HG03280 (cell line): Measurements from ENCODE around the gene ING4.
"Not testable (repeated sequence)": the region's sequence is repeated elsewhere in the genome, so short reads cannot be mapped to it uniquely, and the experiment has no call there.

Source experiments
- ATAC-seq: cut with Tn5 transposase; IDR thresholded peaks from one replicate; pipeline ENCODE4 v1.9.1; 2021; ENCODE audit warnings: mild to moderate bottlenecking, moderate library complexity; ENCODE audit not compliant: unreplicated experiment

The ING4 gene

GRCh38 chr12:6662906-6663742, at the start of gene ING4:
Gene ING4, minus strand, starts transcription at chr12:6663119. Its CDS starts 18 bp downstream, at chr12:6663101.
- peak; percentile 98 for ATAC-seq

- no peak for ATAC-seq
Measured at GRCh38 chr12:6708960-6709394, 46.1 kb upstream of the ING4 start.

DNA sequence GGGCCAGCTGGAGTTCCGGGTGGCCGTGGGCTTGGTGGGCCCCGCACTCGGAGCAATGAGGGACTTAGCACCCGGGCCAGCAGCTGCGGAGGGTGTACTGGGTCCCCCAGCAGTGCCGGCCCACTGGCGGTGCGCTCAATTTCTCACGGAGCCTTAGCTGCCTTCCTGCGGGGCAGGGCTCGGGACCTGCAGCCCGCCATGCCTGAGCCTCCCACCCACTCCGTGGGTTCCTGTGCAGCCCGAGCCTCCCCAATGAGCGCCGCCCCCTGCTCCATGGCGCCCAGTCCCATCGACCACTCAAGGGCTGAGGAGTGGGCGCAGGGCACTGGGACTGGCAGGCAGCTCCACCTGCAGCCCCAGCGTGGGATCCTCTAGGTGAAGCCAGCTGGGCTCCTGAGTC, 45.4 kb upstream of the ING4 start:
- not testable (repeated sequence) for ATAC-seq

DNA sequence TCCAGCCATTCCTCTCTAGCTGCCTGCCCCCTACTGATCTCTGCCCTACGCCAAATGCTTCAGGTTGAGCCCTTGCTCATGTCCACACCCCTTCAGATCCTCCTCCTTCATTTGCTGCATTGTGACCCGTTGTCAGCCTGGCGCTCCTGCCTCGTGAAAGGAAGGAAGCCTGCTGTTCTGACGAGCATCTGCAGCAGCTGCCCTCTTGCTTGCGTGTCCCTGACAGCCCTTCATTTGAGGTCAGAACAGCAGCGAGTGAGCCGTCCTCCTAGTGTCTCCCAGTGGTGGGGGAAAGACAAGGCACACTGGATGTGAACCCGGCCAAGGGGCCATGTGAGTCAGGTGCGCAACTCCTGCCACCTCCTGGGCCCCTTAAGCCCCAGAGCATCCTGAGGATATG, 40.7 kb upstream of the ING4 start:
- ATAC-seq: no peak

- ATAC-seq: no peak
Measured at GRCh38 chr12:6701078-6701768, 38.3 kb upstream of the ING4 start.

GRCh38 chr12:6700646-6701051, 37.7 kb upstream of the ING4 start, which contains the start of gene PIANP:
Gene PIANP, minus strand, starts transcription at chr12:6700815. Its CDS starts 2,754 bp downstream, at chr12:6698061.
- ATAC-seq: no peak

GRCh38 chr12:6699989-6700645, 37.2 kb upstream of the ING4 start:
- no peak for ATAC-seq

GRCh38 chr12:6699259-6699988, 36.5 kb upstream of the ING4 start:
- no peak for ATAC-seq

DNA sequence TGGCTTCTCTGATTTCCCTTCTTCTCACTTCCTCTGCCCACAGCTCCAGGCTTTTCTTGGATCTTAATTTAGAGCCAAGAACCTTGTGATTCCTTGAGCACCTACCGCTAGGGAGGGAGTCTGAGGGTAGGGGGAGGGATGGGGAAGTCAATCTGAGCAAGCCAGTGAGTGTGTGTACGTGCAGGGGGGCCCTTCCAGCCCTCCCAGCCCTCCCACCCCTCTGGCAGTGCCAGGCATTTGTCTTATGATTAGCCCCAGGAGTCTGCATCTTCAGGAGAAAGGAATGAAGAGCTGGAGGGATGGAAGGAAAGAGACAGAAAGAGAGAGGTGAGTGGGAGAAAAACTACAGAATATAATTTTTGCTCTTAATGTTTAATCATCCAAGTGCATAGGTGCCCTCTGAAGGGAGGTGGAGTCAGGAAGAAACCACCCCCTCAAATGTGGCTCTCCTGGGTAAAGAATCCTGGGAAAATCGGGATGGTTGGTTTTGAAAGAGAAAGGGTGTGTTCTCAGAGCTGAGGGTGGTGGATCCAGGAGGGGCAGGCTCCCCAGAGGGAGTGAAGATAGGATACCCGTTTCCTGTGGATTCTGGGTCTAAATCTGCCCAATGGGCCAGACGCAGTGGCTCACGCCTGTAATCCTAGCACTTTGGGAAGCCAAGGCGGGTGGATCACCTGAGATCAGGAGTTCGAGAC, 35.6 kb upstream of the ING4 start:
- no peak for ATAC-seq

- no peak for ATAC-seq
Measured at GRCh38 chr12:6697584-6698351, 34.8 kb upstream of the ING4 start.

- no peak for ATAC-seq
Measured at GRCh38 chr12:6696690-6697583, 34.0 kb upstream of the ING4 start.

DNA sequence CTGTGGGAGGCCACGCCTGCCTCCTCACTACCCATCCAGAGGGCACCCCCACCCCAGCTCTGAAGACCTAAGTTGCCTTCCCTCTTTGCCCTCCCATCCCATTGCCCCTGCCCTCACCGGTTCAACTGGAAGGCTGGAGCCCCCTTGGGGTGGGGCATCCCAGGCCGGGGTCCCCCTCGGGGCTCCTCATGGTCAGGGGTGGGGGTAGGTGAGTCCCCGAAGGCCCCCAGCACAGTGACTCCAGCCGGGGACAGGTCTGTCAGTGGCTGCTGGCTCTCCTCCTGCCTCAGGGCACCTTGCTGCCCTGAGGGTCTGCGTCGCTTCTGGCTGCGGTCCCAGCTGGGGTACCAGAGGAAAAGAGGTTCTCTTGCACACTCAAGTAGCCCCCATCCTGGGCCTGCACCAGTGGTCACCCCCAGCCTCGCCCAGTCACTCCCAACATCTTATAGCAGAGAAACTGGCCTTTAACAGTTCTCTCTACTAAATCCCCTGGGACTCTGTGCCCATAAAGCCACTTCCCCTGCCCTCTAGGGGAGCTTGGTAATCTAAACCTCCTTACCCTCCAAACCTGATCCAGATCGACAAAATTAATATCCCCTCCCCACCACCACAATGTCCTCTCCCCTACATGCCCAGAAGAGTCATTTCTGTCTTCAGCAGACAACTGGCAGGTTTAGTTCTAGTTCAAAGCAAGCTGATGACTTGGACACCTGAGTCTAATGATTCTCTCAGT, 32.6 kb upstream of the ING4 start:
- ATAC-seq: no peak

DNA sequence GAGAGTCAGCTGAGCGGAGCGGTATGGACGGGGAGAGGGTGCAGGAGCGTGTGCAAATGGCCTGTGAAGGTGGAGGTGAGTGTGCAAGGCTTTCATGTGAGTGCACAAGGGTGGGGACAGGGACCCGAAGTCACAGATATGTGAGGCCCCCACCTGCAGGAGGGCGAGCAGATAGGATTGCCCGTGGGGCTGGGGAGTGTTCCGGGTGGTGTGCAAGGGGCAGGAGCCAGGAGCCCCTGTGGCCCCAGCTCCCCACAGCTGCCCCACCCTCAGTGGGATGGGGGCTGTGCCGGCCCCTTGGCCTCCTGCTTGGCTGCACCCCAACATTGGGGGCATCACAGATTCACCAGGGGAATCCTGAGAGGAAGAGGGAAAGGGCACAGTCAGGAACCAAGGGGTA, 31.8 kb upstream of the ING4 start:
- no peak for ATAC-seq

DNA sequence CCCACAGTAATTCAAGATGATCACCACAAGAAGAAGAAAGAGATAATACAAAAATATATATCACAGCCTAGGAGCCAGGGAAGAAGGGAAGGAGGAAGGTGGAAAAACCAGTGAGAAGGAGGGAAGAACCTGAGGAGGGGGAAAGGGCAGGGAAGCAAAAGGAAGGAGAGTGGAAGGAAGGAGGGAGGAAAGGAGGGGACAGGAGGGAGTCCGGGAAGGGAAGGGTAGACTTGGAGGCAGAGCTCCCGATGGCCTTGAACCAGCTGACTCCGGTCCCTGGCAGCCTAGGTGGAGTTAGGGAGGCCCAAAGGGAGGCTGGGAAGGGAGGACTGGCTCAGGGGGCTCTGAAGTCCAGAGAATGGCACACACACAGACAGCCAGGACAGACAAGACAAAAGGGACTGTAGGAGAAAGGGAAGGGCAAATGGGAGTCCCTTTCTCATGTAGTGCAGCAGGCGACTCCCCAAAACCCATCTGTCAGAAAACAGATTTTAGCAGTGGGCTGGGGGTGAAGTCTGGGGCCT, 31.0 kb upstream of the ING4 start:
- ATAC-seq: no peak

DNA sequence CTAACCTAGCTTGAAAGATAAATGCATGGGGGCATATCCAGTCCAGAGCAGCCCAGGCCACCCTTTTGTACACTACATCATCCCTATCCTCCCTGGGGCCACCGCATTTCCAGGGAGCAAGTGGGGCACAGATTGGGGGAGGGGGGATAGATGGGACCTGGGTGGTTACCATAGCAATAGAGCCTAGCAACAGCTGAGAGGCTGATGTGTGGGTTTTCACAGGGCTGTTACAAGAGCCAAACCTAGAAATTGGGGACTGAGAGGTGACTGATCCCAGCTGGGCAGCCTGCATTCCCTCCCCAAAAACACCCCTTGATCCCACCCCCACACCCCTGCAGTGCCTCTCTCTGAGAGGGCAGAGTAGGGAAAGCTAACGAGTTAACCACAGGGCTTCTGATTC, 30.0 kb upstream of the ING4 start:
- no peak for ATAC-seq

DNA sequence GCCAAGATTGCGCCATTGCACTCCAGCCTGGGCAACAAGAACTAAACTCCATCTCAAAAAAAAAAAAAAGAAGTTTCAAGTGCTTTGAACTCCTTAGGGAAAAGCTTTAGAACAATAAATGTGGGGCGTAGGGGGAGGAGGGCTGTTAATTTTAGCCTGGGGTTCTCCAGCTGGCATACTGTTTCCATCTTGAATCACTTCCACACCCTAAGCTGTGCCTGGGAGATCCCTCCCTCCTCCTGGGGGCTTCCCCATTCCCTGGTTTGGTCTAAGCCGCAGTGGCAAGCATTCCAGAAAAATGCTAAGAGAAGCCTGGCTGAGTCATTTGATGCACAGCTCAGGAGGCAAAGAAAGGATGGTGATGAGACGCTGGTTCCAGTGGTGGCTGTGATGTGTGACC, 28.6 kb upstream of the ING4 start:
- ATAC-seq: no peak

DNA sequence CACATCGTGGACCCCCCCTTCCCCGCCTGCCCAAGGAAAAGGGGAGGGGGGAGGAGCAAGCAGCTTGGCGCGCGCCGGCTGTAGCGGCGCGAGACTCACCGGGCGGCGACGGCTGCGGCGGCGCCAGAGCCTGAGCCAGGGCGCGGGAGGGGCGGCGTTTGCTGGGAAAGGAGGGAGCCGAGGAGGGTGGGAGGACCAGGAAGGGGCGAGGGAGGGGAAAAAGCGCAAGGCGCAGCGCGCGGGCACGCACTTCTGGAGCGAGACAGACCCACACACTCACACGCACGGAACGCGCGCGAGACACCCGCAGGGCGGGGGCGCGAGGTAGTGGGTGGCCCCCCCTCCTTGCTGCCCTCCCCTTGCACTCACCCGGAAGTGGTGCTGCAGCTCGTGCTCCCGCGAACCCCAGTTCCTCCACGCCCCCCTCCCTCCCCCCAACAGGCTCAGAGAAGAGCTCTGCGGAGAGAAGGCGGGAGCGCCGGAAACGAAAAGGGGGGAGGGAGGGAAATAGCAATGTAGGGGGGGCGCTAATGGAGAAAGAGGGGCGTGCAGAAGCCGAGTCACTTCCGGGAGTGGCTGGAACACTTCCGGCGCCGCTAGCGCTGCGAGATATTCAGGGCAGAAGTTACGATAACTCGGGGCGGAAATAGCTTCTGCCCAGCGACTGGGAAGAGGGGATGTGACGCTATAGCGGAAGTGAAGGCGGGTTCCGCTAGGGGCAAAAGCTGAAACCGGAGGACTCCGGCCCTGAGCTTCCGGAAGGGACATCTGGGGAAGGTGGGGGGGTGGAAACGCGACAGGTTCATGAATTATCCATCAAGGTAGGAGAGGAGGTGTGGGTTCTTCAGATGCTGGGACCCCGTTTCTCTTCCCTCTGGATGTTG, 26.3 kb upstream of the ING4 start, which contains the start of gene ZNF384:
Gene ZNF384 (minus strand): TSS at position 377 of the 884 bp plus-strand sequence. CDS start 9,855 bp downstream, outside the sequence.
- ATAC-seq: peak; percentile 84
